GM19240 (cell line): ENCODE measurements around the gene MRFAP1L1.

Source experiments
- DNase-seq: peaks from one replicate; pipeline ENCODE4 v3.0.0; 2011; ENCODE audit warnings: low spot score; ENCODE audit not compliant: insufficient read length

The MRFAP1L1 gene

DNA sequence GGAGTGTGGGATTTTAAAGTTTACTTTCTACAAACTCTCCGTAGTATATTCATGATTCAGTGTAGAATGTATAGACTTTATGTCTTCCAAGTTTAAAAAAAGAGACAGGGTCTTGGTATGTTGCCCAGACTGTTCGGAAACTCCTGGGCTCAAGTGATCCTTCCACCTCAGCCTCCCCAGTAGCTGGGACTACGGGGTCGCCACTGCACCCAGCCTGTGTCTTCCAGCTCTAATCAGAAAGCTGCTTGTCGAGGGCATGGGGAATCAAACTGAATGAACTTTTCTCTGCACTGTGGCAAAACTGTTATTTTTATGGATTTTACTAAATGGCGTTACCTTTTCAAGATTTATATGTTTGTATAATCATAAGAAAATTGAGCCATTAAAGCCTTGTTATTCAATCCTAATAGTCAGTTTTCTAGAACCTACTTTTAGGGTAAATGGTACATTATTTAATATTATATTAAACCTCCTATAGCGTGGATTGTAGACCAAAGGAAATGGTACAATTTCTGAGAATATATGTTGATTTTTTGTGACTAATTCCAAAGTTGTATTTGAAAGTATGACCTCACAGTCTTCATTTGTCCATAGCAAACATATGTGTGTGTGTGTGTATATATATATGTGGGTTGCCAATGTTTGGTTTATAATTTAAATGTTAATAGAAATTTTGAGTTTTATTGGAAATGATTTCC lies 7.4 kb upstream of the MRFAP1L1 start:
- DNase-seq: no peak

DNA sequence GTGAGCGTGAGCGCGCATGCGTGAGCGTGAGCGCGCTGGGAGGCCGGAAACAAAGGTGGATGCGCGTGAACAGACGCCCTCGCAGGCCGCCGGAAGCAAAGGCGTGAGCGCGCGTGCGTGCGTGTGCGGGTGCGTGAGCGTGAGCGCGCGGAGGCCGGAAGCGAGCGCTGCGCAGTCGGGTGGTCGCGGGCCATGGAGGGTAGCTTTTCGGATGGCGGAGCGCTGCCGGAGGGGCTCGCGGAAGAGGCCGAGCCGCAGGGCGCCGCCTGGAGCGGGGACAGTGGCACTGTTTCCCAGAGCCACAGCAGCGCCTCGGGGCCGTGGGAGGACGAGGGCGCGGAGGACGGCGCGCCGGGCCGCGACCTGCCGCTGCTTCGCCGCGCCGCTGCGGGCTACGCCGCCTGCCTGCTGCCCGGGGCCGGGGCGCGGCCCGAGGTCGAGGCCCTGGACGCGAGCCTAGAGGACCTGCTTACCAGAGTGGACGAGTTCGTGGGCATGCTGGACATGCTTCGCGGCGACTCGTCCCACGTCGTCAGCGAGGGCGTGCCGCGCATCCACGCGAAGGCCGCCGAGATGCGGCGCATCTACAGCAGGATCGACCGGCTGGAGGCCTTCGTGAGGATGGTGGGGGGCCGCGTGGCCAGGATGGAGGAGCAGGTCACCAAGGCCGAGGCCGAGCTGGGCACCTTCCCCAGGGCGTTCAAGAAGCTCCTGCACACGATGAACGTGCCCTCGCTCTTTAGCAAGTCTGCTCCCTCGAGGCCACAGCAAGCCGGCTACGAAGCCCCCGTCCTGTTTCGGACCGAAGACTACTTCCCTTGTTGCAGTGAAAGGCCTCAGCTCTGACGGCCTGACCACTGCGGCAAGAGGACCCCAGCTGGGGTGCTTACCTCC lies 6.6 kb upstream of the MRFAP1L1 start, which contains the start of gene BLOC1S4:
Gene BLOC1S4 (plus strand): TSS at position 157 of the 894 bp plus-strand sequence. CDS start 36 bp downstream, at position 193.
- peak; percentile 88 for DNase-seq

DNA sequence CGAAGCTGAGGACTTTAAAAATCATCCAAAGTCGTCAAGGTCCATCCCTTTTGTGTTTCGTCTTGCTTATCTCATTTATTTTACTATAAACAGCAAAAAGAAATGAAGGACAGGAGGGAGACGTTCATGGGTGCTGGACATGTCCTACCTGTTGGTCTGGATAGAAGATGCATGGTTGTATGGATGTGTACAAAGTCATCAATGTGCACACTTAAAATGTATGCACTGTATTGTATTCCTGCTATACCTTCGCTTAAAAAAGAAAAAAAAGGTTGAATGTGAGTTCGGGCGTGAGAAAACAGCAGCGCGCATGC lies 6.0 kb upstream of the MRFAP1L1 start:
- DNase-seq: no peak

- DNase-seq: no peak
Observed at GRCh38 chr4:6714954-6715353, 5.3 kb upstream of the MRFAP1L1 start.

DNA sequence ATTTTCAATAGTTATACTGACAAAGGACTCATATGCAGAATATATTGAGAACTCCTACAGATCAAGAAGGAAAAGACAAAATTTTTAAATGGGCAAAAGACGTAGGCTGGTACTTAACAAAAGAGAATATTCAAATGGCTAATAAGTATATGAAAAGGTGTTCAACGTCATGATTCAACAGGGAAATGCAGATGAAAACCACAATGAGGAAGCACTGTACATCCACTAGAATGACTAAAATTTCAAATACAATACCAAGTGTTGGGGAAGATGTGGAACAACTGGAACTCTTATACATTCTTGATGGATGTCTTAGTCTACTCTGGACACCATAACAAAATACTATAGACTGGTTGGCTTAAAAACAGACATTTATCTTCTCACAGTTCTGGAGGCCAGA lies 1.3 kb upstream of the MRFAP1L1 start:
- DNase-seq: no peak

DNA sequence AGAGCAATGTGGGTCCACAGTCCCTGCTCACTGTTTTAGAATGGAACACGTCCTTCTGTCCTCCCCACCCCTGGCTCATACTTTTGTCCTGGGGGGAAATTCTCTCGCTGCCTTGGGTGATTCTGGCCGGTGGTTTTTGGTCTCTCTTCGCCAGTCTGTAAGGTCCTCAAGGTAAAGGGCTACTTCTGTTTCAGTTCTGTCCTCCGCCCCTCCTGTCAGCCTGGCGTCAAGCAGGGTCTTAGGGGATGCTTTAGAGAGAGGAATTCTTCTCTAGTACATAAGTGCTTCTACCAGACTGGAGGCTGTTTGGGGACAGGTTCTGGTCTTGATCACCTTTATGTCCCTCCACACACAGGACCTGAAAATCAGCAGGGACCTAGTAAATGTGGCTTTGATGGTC lies 617 bp upstream of the MRFAP1L1 start:
- DNase-seq: no peak

DNA sequence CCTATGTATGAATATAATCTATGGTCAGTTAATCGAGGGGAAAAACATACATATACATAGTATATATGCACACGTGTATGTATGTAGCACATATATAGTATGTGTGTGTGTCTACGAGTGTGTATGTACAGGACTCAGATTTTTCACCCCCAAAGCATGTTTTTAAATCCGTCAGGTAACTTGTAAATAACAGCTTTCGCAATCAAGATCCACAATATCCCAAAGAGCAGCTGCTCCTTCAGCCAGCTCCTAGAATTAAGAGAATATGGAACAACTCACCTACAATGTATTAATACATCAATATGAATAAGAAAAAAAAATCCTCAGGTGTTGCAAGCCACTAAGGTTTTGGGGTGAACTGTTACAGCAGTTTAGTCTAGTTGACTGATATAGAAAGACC lies 3.5 kb downstream of the MRFAP1L1 start:
- DNase-seq: no peak

DNA sequence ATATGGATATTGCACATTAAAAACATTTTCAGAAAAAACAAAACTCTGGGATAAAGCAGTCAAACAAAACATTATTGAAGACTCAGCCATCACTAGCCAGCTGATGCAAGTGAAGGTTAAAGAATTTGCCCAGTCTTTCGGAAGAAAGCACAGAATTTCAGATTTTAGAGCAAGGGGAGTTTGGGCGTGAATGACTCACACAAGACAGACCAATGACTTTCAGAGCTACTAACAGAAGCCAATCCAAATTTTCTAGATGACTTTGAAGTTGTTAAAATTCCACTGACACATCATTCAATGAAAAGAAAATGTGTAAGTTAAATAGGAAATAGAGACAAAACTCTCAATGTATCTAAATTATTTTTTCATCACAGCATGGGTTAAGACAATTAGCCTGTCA lies 4.0 kb downstream of the MRFAP1L1 start:
- DNase-seq: no peak

- no peak for DNase-seq
Observed at GRCh38 chr4:6703786-6704185, 5.9 kb downstream of the MRFAP1L1 start.

- no peak for DNase-seq
Observed at GRCh38 chr4:6702761-6703160, 6.9 kb downstream of the MRFAP1L1 start.

DNA sequence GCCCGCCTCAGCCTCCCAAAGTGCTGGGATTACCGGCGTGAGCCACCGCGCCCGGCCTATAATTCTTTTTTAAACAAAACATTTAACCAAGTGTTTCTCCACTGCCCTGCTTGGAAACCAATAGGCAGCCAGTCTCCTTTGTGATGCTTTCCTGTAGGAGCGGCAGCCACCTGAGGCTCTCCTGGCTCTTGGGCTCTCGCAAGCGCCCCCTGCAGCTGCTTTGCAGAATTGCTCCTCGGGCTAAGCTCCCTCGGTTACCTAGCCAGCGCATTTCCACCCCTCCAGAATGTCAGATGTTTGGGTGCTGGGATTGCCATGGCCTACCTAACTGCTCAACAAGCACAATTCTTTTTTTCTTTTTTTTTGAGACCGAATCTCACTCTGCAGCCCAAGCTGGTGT lies 8.3 kb downstream of the MRFAP1L1 start:
- DNase-seq: no peak

- DNase-seq: no peak
Observed at GRCh38 chr4:6699903-6700302, 9.8 kb downstream of the MRFAP1L1 start.

DNA sequence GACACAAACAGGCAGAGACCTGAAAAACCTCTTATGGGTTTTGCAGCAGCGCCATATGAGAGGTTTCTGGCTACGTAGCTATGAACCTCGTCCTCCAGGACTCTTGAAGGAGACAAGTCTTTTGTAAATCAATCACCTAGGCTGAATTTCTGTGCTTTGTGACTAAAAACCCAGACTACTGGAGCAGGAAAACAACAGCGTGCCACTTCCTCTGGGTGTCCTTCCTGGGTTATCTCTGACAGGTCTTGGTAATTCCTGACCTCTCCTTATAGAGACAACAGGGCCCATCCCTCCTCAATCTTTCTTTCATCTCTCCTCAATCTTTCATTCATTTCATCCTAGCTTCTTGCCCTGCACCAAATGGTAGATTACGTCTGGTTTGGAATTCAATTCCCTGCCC lies 10.3 kb downstream of the MRFAP1L1 start:
- DNase-seq: no peak

DNA sequence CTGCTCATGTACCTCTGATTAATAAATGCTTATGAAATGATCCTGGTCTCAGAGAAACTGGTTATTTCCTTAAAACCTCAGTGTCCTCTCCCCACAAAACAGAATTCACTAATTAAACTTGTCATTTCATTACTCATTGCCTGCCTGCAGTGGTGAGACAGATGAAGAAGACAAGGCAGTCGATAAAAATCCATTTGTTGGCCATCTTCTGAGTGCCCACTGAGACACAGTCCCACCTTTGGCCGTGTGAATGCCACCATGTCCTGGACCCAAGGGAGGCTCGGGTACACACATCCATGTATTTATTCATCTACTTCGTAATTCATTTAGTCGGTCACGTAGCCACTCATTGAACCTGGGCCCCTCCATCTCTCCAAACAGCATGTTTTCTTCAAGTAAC lies 12.5 kb downstream of the MRFAP1L1 start:
- DNase-seq: no peak

DNA sequence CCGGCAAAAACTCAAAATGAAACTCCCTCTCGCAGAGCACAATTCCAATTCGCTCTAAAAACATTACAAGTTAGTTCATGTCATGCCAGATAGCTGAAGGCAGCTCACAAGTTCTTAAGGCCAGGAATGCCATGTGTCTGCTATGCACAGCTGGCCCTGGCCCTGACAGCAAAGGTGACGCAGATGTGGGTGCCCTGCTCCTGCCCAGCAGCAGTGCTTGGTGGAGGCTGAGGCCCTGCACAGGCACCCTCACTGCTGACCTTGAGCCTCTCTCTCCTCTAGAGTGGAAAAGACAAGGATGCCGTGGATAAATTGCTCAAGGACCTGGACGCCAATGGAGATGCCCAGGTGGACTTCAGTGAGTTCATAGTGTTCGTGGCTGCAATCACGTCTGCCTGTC lies 13.1 kb downstream of the MRFAP1L1 start:
- no peak for DNase-seq

GRCh38 chr4:6695660-6696610 lies 13.7 kb downstream of the MRFAP1L1 start:
- DNase-seq: no peak

DNA sequence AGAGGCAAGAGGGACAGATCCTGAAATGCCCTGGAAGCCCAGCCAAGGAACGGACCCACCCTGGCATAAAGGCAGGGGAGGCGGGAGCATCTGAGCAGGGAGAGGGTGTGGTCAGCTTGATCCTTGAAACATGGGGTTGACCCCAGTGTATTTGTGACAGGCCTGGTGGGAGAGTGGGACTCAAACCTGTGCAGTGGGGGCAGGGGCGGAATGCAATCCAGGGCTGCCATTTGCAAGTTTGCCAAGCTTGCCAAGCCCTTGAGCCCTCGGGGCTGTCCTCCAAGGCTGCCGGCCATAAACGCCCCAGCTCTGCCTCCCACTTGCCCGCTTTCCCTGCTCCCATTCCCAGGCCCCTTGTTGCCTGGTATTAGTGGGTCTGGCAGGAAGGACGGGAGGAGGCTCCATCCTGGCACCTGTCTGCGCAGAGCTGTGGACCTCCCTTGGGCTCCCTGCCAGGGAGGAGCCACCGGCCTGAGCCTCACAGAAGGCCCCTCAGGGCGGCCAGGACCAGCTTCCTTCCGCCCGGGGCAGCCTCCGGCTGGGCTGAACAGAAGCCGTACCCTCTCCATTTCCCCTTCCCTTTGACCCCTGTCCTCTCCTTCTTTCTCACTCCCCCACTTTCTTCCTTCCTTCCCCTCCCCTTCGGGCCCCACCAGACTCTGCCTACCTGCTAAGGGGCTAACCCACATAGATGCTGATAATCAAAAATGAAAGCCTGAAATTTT lies 15.3 kb downstream of the MRFAP1L1 start:
- no peak for DNase-seq

DNA sequence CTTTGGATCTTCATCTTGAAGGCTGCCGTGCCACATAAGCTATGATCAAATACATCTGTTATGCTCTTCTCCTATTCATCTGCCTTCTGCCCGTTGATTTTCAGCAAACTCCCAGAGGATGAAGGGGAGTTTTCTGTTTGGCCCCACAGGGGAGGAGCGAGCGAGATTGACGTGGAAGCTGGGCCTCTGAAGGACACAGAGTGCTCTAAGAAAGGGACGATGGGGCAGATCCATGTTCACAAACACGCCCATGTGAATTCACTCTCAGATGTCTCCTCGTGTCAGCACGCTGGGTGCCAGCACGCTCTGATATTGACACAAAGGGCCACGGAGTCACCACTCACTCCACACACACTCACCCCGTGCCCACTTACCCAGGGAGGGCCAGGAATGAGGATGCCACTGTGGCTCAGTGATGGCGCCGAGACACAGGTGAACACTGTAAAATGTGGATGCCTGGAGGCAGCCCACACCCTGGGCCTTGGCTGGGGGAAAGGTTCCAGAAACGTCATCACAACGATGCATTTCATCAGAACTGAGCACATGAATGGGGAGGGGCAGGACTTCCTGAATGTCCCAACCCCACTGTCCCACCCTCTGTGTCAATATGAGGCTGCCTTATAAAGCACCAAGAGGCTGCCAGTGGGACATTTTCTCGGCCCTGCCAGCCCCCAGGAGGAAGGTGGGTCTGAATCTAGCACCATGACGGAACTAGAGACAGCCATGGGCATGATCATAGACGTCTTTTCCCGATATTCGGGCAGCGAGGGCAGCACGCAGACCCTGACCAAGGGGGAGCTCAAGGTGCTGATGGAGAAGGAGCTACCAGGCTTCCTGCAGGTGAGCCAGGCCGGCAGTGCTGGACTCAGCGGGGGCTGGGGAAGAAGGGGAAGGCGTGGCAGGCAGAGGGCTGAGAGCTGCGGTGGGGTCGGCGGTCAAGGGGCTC lies 16.2 kb downstream of the MRFAP1L1 start, which contains the start of gene S100P:
Gene S100P (plus strand): TSS at position 648 of the 946 bp plus-strand sequence. CDS start 55 bp downstream, at position 703.
- DNase-seq: no peak

DNA sequence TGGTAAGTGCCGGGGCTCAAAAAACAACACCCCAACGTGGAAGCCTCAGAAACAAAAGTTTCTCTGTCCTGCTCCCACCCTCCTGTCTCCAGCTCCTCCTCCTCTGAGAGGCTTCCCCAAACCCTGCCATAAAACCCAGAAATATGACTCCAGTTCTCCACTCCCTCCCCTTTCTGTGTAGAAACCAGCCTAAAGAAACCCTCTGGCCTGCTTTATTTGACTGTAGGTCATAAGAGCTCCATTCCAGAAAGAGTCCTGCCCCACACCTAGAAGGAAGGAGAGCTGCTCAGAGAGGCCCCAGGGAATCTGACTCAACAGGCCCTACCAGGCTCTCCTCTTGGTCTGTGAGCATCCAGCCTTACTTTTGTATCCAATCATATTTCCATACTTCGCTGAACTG lies 16.9 kb downstream of the MRFAP1L1 start:
- no peak for DNase-seq

- no peak for DNase-seq
Observed at GRCh38 chr4:6692379-6692778, 17.3 kb downstream of the MRFAP1L1 start.
